KMS-11 (cell line): ENCODE data around the gene DOK6.

Source experiments
- H2AFZ ChIP-seq: fragments of 200-600 bp; sonication (generic); 2 replicates; pipeline ENCODE4 v1.6.1; 2016; ENCODE audit warnings: antibody characterized with exemption, mixed run types, low read depth
- H3K27ac ChIP-seq: fragments of 200-600 bp; sonication (generic); 2 replicates; pipeline ENCODE4 v1.6.1; 2016; ENCODE audit warnings: mild to moderate bottlenecking, mixed run types
- H3K27me3 ChIP-seq: fragments of 200-600 bp; sonication (generic); 2 replicates; pipeline ENCODE4 v1.6.1; 2017; ENCODE audit warnings: mild to moderate bottlenecking, low read depth, mixed run types, moderate library complexity; ENCODE audit not compliant: insufficient read depth
- H3K36me3 ChIP-seq: fragments of 200-600 bp; sonication (generic); 2 replicates; pipeline ENCODE4 v1.6.1; 2017; ENCODE audit warnings: mild to moderate bottlenecking, mixed run types; ENCODE audit not compliant: insufficient read depth
- H3K4me1 ChIP-seq: fragments of 200-600 bp; sonication (generic); 2 replicates; pipeline ENCODE4 v1.6.1; 2016; ENCODE audit warnings: mild to moderate bottlenecking, low read depth, mixed run types; ENCODE audit not compliant: poor library complexity, severe bottlenecking
- H3K4me2 ChIP-seq: fragments of 200-600 bp; sonication (generic); 2 replicates; pipeline ENCODE4 v1.7.0; 2016; ENCODE audit warnings: mild to moderate bottlenecking, mixed run types
- H3K4me3 ChIP-seq: fragments of 200-600 bp; sonication (generic); IDR thresholded peaks from 2 replicates; pipeline ENCODE4 v1.6.1; 2017; ENCODE audit warnings: low read depth, low read length, mixed read lengths; ENCODE audit not compliant: insufficient read depth
- H3K79me2 ChIP-seq: fragments of 200-600 bp; sonication (generic); 2 replicates; pipeline ENCODE4 v1.6.1; 2016; ENCODE audit warnings: low read depth, mixed run types; ENCODE audit not compliant: insufficient read depth
- H3K9ac ChIP-seq: fragments of 200-600 bp; sonication (generic); 2 replicates; pipeline ENCODE4 v1.6.1; 2016; ENCODE audit warnings: mild to moderate bottlenecking, mixed run types
- H4K20me1 ChIP-seq: fragments of 200-600 bp; sonication (generic); 2 replicates; pipeline ENCODE4 v1.6.1; 2016; ENCODE audit warnings: mild to moderate bottlenecking, mixed run types; ENCODE audit not compliant: insufficient read depth
- TF ChIP-seq, protein P1 (sequence below): fragments of 200-600 bp; sonication (generic); conservative IDR thresholded peaks from 2 replicates; pipeline ENCODE4 v1.6.1; 2017; ENCODE audit warnings: low read depth, mild to moderate bottlenecking, antibody characterized with exemption, low read length, moderate library complexity, mixed read lengths

Gene DOK6

DNA sequence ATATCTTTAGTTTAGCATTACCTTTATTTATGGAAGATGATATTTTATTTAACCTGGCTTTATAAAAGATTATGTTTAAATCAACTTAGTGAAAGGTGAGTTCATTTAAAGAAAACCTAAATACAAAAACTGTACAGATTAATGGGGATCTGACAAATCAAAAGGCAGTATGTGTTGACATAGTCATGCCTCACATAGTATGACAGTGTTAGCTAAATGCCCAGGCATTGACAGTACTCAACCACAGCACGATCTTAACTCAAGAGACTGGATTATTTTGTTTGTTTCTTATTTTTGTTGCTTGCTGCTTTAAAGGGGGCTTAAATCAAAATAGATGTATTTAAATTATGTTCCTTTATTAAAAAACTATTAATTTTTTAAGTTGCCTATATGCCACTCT is 7.8 kb downstream of the DOK6 start:
- TF ChIP-seq, protein P1, sequence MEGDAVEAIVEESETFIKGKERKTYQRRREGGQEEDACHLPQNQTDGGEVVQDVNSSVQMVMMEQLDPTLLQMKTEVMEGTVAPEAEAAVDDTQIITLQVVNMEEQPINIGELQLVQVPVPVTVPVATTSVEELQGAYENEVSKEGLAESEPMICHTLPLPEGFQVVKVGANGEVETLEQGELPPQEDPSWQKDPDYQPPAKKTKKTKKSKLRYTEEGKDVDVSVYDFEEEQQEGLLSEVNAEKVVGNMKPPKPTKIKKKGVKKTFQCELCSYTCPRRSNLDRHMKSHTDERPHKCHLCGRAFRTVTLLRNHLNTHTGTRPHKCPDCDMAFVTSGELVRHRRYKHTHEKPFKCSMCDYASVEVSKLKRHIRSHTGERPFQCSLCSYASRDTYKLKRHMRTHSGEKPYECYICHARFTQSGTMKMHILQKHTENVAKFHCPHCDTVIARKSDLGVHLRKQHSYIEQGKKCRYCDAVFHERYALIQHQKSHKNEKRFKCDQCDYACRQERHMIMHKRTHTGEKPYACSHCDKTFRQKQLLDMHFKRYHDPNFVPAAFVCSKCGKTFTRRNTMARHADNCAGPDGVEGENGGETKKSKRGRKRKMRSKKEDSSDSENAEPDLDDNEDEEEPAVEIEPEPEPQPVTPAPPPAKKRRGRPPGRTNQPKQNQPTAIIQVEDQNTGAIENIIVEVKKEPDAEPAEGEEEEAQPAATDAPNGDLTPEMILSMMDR = no peak
- Histone ChIP-seq H4K20me1 (no peaks in the 10 kb centered on the region), H3K9ac (no peak overlapping the region), H3K27ac (no peak overlapping the region), H3K79me2 (no peaks in the 10 kb centered on the region), H3K4me3 (no peak overlapping the region), H3K27me3 (no peaks in the 10 kb centered on the region), H3K36me3 (no peaks in the 10 kb centered on the region), H3K4me1 (no peaks in the 10 kb centered on the region), H2AFZ (no peak overlapping the region), H3K4me2 (no peak overlapping the region)

DNA sequence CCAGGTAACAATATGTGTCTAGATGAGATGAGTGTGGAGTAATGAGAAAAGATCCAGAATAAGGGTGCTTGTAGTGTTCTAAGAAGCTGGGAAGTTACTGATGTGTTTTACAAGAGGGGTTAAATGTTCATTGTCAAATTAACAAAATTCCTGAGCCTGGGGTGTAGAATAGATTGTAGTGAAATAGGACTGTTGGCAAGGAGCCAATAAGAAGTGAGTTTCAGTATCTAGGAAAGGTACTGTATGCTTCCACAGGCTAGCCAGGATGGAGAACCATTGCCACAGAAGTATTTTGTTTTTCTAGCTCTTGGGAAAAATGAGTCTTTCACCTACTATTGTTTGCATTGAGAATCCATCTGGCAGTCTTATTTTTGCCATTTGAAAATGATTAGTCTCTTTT is 10.5 kb downstream of the DOK6 start:
- TF ChIP-seq, protein P1 = no peak
- Histone ChIP-seq H3K4me3 (no peak overlapping the region), H3K4me1 (no peaks in the 10 kb centered on the region), H3K4me2 (no peak overlapping the region), H4K20me1 (no peaks in the 10 kb centered on the region), H3K79me2 (no peaks in the 10 kb centered on the region), H3K36me3 (no peaks in the 10 kb centered on the region), H3K9ac (no peak overlapping the region), H3K27ac (no peak overlapping the region), H2AFZ (no peak overlapping the region), H3K27me3 (no peaks in the 10 kb centered on the region)

DNA sequence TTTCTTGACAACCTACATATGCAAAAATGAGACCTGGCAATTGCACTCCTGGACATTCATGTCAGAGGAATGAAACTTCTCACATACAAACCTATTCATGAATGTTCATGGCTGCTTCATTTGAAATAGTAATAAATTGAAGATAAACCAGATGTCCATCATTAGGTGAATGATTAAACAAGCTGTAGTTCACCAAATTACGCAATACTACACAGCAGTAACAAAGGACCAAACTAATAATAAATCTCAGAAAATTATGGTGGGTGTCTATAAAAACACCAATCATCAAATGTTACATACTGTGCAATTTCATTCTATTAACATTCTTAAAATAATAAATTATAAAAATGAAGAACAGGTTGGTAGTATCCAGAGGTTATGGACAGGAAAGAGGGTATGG is 13.5 kb downstream of the DOK6 start:
- no peaks in the 10 kb centered on the region for H3K79me2 ChIP-seq
- no peak overlapping the region for H3K27ac ChIP-seq
- H3K4me1 ChIP-seq = no peaks in the 10 kb centered on the region
- no peaks in the 10 kb centered on the region for H3K36me3 ChIP-seq
- H2AFZ ChIP-seq = no peak overlapping the region
- no peaks in the 10 kb centered on the region for H4K20me1 ChIP-seq
- H3K27me3 ChIP-seq = no peaks in the 10 kb centered on the region
- TF ChIP-seq, protein P1 = no peak
- no peak overlapping the region for H3K9ac ChIP-seq
- no peak overlapping the region for H3K4me2 ChIP-seq
- no peak overlapping the region for H3K4me3 ChIP-seq

DNA sequence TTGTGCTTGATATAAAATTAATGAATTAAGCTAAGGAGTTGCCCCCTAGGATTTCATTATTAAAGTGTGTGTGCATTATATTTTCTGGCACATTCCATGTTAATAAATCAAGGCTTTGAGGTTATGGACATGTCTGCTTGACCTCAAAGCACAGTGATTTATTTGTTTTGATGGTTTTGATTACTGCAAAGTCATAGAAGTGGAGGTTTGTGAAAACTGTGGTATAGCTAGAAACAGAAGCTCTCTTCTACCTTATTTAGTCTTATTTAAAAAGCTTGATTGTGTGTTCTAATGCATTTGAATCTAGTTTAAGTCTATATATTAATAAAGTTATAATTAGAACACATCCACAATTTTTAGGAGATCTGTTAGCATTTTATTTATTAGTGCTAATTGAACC is 32.2 kb downstream of the DOK6 start:
- H3K79me2 ChIP-seq = no peaks in the 10 kb centered on the region
- no peaks in the 10 kb centered on the region for H3K4me1 ChIP-seq
- TF ChIP-seq, protein P1 = no peak
- H4K20me1 ChIP-seq = no peaks in the 10 kb centered on the region
- no peak overlapping the region for H3K4me3 ChIP-seq
- H3K9ac ChIP-seq = no peak overlapping the region
- H3K4me2 ChIP-seq = no peak overlapping the region
- no peaks in the 10 kb centered on the region for H3K27me3 ChIP-seq
- H2AFZ ChIP-seq = no peak overlapping the region
- no peaks in the 10 kb centered on the region for H3K36me3 ChIP-seq
- H3K27ac ChIP-seq = no peak overlapping the region

DNA sequence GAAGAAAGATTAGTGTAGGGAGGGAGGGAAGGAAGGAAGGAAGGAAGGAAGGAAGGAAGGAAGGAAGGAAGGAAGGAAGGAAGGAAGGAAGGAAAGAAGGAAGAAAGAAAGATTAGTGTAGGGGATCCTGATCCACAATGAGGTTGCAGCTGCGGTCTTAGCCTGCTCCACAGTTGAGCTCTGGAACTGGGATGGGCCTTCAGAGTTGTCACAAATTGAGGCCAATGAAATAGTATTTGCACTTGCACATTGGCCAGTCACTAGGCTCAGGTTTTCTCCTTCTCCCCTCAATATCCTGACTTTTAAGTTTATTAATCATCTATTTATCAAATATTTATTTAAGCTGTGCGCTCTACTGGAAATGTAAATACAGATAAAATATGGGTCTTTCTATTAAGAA is 34.3 kb downstream of the DOK6 start:
- Histone ChIP-seq H3K4me2 (no peak overlapping the region), H2AFZ (no peak overlapping the region), H3K79me2 (no peaks in the 10 kb centered on the region), H3K36me3 (no peaks in the 10 kb centered on the region), H3K27ac (no peak overlapping the region), H3K4me1 (no peaks in the 10 kb centered on the region), H3K27me3 (no peaks in the 10 kb centered on the region), H4K20me1 (no peaks in the 10 kb centered on the region), H3K4me3 (no peak overlapping the region), H3K9ac (no peak overlapping the region)
- TF ChIP-seq, protein P1 = no peak
